HK-2 (cell line): ENCODE data around the gene UVSSA.
A peak's percentile ranks its signal among the peaks of the same experiment; 100 is the strongest.

Experiments
- DNase-seq: peaks from one replicate; pipeline ENCODE4 v3.0.0-alpha.2; 2018; ENCODE audit not compliant: unreplicated experiment

Gene UVSSA

GRCh38 chr4:1349359-1350168 lies 2.6 kb downstream of the UVSSA start:
- no peak for DNase-seq

- no peak for DNase-seq
Observed at GRCh38 chr4:1350169-1350520, 3.1 kb downstream of the UVSSA start.

- peak; percentile 88 for DNase-seq
Observed at GRCh38 chr4:1351854-1352566, 5.0 kb downstream of the UVSSA start.

GRCh38 chr4:1352567-1352900 lies 5.5 kb downstream of the UVSSA start:
- DNase-seq = no peak

GRCh38 chr4:1353186-1354055 lies 6.4 kb downstream of the UVSSA start:
- no peak for DNase-seq

GRCh38 chr4:1354136-1354982 lies 7.4 kb downstream of the UVSSA start:
- no peak for DNase-seq

GRCh38 chr4:1354983-1355275 lies 7.9 kb downstream of the UVSSA start:
- no peak for DNase-seq

GRCh38 chr4:1355378-1355777 lies 8.4 kb downstream of the UVSSA start:
- no peak for DNase-seq

GRCh38 chr4:1356181-1356998 lies 9.4 kb downstream of the UVSSA start:
- peak; percentile 57 for DNase-seq

- no peak for DNase-seq
Observed at GRCh38 chr4:1357356-1358248, 10.6 kb downstream of the UVSSA start.

- DNase-seq = no peak
Observed at GRCh38 chr4:1358421-1359143, 11.6 kb downstream of the UVSSA start.

- no peak for DNase-seq
Observed at GRCh38 chr4:1359144-1359501, 12.1 kb downstream of the UVSSA start.

GRCh38 chr4:1359976-1360375 lies 13.0 kb downstream of the UVSSA start:
- no peak for DNase-seq

GRCh38 chr4:1360423-1361283 lies 13.6 kb downstream of the UVSSA start:
- peak; percentile 33 for DNase-seq

GRCh38 chr4:1361431-1361830 lies 14.4 kb downstream of the UVSSA start:
- DNase-seq = no peak

- no peak for DNase-seq
Observed at GRCh38 chr4:1362046-1362445, 15.0 kb downstream of the UVSSA start.

GRCh38 chr4:1362521-1362920 lies 15.5 kb downstream of the UVSSA start:
- no peak for DNase-seq

GRCh38 chr4:1363513-1363912 lies 16.5 kb downstream of the UVSSA start:
- DNase-seq = no peak
